ENCODE data around the gene FILIP1.

The FILIP1 gene

DNA sequence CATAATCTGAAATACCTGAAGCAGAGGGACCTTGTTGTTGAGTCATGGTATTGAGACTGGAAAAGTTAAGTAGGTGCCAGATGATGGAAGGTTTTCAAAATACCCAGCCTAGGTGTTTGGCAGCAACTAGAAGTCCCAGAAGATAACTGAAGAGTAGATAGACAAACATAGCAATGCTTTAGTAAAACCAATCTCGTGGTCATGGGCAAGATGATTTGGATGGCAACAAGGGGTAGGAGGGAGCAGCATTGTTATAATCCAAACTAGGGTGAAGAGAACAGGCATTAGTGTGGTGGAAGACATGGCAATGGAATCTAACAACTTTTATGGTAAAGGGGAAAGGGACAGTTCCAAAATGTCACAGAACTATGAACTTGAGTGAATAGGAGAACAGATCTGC is 2.3 kb downstream of the FILIP1 start:
- no peak for DNase-seq

DNA sequence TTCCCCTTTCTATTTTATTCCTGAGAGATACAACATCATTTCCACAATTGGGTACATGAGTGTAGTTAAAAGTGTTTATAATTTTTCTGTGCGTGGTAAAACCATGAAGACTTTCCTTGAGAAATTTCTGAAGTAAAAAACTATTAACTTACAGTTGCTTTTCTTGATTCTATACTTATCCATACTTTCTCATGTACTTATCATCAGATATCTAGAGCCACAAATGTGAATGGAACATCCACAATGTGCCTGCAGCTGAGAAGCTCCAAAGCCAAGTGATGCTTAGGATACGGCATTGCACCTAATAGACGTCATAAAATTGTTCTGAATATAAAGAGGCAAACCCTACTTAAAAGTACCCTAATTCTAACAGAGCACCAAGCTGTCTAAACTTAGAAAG is 2.9 kb downstream of the FILIP1 start:
- DNase-seq: no peak

DNA sequence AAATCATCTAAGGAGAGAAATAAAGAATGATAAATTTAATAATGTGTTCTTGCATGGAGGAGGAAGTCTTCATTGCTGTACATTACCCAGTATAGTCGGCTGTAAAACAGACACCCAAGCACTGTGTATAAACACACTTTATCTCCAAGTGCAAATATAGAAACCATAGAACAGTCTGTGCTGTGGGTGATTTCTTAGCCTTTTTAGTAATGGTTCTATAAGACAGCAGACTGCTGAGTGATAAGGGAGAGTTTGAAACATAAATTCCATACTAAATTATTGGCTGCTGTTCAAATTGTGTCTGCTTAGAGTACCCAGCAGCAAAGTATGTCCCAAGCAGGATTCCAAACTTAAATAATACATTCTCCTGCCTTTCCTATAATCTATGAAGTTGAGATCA is 4.6 kb downstream of the FILIP1 start:
- DNase-seq: no peak

DNA sequence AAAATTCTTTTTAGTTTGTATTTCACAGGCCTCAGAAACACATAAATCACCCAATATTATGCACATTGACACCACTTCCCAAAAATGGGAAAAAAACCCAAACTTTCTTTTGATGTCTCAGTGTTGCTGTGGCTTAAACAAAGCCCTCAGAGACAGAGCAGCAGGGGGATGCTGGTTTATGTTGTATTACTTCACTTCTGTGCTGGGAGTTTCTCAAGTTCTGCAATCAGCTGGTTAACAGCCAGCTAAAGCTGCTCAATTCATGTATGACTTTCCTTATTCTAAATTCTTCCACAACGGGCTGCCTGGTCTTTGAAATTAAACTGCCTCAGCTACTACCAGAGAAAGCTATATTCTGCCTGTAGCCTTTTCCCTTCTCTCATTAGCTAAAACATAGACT is 5.6 kb downstream of the FILIP1 start:
- DNase-seq: no peak

DNA sequence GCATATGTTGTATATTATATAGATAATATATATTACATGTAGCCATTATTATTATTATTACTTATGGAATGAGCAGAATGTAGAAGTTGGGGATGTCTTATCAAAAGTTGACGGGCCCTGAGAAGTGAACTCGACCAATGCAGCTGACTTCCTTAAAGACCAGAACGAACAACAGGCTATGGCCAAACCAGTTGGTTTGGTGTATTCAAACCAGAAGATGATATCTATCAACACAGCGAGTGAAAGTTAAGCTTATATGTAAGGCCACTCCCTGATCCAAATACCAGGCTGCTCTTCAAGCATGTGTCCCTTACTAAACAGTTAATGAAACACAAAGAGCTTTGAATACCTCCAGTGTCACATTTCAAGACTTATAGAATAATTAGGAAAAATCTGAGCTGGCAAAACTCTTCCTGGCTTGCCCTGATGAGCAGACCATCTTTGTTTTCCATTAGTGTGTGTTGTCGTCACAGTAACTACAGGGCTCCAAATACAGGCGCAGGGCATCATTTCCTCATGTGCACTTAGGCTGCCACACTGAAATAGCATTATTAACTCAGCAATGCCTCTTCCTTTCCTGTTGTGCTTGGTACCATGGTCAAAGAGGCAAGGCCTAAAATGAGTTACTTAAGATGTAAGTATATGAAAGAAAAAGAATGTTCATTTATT is 6.6 kb downstream of the FILIP1 start:
- DNase-seq: no peak

DNA sequence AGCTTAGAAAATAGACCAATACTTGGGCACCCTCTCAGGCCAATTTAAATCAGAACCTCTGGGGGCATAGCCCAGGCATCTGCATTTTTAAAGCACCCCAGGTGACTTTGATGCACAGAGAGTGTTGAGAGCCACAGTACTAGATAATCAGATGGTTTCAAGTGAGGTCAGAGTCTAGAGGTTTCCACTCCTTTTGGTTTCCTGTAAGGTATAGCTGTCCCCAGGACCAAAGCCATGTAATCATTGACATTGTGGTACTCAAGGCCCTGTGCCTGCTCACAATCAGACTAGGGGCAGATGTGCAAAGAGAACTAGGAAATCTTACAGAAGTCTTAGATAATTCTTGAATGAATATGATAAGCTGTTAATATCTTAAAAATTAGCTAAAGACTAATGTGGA is 9.1 kb downstream of the FILIP1 start:
- no peak for DNase-seq

DNA sequence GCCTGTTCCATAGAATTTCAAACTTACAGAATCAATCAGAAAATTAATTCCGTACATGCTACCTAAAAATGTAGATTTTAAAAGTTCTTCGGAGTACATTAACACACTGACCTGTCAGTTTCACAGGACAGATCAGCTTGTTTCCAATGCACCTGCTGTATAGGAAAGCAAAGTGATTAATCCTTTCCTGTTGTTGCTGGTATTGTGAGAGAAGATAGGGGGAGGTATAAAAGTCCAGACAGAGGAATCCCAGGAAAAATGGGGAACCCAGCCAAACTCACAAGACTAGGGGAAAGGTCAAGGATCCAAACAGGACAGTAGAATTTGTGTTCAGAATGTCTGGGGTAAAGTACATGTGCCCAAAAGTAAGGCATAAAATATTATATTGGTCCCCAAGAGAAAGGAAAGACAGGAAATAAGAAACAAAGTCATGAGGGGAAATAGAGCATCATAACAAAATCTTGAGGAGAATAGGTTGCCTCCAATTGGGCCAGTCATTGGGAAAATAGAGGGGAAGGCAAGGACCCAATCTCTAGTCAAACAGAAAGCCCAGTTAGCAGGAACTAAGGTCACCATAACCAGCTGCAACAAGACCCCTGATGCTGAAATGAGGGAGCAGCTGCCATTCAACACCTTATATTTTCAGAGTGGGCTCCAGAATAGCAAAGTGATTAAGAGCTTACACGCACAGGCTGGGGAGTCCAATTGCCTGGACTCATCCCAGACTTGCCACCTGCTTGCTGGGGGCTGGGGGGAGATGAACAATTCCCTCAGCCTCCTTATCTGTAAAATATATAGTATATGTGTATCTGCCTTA is 10.3 kb downstream of the FILIP1 start:
- no peak for DNase-seq

DNA sequence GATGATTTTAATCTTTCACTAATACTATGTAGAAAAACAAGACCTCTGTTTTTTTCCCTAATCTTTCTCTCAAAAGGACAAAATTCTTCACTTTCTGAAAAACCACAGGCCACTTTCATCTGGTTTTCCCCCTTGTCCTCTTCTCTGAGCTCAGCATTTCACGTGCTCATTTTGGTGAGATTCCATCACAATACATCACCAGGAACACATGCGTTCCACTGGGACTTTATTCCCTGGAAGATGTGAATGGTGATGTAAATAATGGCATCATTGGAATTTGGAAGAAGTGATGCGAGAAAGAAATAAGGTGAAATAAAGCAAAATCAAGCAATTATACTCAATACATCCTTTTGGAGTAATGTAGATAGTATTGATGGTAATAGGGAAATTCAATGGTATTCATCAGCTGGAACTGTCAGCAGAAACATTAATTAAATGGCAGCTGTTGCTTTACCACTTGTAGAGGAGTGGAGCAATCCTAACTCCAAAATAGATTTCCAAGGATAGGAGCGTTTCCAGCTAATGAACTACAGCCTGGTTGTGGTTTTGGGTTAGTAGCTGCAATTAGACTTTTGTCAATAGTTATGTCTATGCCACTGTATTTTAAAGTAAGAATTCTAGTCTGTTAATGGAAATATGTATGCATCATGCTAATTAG is 11.5 kb downstream of the FILIP1 start:
- no peak for DNase-seq

DNA sequence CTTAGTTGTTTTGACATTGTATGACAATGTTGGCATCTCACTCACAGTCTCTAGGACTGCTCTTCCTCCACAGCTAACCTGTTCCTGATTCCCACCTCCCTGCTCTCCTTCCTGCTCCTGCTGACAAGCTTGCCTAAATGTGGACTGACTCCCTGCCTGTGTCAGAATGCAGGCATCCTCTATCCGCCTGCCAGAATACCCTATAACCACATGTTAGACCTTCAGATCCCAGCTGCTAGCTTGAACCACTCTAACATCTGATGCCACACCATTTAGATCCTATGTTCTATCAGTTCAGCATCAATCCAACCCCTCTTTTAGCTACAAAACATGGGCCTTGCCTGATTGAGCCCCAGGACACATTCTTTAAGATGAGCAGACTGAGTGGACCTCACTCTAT is 12.2 kb downstream of the FILIP1 start:
- no peak for DNase-seq

DNA sequence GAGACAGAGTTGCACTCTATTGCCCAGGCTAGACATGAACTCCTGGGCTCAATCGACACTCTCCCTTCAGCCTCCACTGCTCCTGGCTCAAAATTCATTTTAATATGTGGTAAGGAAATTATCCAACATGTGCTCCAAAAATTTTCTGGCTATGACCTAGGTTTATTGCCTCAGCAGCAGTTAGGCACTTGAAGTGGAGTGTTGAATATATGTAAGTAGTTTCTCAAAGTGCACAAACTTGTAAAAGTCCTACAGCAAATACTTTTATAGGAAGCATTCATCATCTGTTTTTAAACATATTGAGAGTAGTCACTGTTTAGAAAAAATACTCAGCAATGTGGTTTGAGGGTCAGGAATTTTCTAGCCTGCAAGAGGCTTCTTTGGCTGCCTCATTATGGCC is 13.2 kb downstream of the FILIP1 start:
- no peak for DNase-seq

DNA sequence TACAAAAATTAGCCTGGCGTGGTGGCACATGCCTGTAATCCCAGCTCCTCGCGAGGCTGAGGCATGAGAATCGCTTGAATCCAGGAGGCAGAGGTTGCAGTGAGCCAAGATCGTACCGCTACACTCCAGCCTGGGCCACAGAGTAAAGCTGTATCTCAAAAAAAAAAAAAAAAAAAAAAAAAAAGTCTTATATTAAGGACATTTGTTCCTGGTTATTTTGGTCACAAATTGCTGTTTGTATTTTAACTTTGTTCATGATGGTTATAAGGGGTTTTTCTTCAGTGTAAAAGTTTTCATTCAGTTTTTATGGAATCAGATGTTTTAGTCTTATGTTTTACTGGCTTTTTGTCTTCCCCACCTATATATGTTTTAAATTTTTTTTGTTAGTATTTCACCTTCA is 13.9 kb downstream of the FILIP1 start:
- DNase-seq: no peak

DNA sequence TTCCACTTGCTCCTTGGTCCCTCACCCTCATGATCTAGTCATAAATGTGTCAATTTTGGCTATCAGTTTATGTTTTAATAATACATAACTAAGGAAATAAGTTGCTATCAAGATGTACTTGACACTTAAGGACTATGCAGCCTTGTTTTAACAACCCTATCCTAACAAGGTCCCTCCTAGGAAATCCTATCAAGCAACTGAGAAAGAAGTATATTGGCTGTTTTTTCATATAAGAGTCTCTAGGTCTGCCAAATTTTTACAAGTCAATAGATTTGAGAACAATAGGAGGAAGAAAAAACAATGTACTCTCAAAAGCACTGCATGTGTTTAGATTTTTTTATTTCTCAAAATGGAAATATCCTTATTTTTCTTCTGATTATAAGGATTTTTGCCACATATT is 14.7 kb downstream of the FILIP1 start:
- no peak for DNase-seq

DNA sequence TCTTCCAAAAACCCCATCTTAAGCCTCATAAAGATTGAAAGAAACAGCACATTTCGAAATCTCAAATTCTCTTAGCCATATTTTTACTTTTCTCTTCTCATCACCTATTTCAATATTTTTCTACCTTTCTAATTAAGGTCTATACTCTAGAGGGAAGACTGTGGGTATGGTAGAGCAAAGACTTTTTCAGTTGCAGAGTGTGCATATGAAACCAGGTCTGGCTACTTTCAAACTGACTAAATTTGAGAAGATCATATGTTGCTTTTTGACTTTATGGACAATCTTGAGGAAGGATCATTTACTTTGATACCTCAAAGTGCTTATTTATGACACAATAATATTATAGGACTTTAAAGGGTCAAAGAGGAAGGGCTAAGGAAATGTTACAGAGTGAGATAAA is 20.7 kb downstream of the FILIP1 start:
- no peak for DNase-seq

DNA sequence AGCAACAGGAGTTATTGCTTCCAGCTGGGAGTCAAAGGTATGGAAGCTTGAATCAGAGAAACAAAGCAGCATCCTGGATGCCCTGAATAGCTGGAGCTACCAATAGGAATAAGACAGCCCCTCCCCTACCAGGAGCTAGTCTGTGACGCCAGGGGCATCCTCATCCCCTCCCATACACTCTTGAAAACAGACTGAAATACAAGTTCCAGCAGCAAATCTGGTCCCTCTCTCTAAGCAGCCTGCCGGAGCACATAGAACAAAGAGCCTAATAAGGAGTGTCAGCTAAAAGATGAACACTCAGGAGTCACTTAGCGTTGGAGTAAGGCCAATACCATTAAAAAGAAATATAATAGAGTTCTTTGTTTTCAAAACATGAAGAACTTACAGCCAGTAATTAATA is 25.6 kb downstream of the FILIP1 start:
- no peak for DNase-seq

DNA sequence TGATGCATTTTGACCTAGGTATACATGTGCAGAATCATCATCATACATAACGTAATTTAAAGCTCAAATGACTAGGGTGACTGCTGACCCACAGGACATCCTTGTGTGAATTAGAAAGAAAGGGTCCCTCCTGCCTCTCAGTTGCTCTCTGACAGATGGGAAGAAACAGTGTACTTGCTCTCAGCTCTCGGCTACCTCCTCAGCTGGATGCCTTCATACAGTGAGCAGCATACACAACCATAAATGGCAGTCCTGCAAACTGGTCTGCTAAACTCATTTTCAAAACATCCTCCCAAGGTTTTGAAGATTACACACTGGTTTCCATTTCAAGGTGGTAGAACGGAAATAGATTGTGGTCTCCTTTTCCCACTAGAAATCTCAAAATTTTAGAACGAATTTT is 26.3 kb downstream of the FILIP1 start:
- DNase-seq: no peak

DNA sequence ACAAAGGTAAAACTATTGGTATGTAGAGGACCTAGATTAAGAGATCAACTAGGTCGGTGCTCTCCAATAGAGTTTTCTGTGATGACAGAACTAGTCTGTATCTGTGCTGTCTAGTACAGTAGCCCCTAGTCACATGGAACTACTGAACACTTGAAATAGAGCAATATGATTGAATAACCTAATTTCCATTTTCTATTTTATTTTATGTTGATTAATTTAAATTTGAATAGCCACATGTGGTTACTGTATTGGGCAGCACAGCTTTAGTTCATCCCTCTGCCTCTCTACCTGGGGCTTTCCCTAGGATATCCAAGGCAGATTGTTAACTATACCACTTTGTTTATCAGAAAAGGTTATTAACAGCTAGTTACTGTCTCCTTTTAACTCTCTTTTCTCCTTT is 27.0 kb downstream of the FILIP1 start:
- DNase-seq: no peak

DNA sequence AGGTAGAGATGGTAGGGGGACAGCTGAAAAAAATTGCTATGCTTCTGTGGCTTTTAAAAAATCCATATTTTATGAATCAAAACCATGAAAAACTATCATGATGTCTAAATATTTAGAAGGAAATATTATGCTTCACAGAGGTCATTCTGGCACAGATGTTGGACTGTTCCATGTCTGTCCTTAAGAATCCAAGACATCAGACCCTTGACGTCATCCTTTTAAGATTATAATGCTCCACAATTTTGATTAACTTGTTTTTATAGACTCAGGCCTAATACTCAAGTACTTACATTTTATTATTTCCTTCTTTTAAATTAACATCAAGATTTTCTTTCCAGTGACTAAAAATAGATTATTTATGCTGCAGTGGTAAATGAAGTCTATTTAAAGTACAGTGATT is 29.7 kb downstream of the FILIP1 start:
- DNase-seq: no peak

DNA sequence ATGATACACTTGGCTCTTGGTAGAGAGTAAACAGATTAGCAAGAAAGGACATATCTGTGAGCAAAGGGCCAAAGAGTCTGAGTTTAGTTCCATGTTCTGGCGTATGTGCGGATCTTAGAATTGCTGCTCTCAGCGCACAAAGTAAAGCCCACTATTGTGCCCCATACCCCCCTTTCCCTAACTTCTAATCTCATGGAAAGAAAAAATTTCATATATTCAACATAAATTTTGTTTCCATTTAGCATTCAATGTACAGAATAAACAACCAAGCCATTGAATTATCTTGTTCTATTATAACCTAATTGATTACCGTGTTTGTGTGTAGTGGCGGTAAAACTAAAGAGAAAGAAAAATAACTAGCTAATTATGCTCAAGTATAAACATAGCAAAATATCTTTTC is 30.5 kb downstream of the FILIP1 start:
- no peak for DNase-seq

DNA sequence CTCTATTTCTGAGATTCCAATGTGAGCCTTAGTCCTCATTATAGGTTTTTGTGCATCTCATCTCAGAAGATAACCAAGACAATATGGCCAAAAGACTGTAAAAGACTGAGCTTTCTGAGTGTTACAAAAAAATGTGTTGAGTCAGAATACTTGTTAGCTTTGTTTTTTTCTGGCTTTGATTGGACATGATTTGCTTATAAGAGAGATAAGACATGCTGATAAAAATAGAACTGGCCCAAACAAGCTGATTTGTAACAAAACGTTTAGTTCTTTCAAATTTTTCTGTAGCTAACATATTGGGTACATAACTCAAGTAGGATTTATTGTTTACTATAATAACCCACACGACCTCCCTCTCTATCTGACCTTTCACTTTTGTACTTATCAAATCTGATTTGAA is 32.9 kb downstream of the FILIP1 start:
- DNase-seq: no peak

DNA sequence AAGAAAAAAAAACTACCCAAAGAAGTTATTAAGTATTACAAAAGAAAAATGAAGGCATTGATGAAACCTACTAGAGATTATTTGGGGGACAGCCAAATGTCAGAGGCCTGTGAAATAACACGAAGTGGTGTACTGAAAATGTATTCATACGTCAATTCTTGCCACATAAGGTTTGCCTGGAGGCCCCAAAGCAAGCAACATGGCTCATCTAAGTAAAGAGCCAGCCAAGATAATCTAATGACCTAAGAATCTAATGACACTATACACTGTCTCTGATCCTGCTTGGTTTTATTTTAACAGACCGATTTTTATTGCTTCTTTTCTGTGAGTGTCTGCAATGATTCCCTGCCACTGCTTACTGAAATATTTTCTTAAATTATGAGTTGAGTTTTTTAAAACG is 34.7 kb downstream of the FILIP1 start:
- DNase-seq: no peak

DNA sequence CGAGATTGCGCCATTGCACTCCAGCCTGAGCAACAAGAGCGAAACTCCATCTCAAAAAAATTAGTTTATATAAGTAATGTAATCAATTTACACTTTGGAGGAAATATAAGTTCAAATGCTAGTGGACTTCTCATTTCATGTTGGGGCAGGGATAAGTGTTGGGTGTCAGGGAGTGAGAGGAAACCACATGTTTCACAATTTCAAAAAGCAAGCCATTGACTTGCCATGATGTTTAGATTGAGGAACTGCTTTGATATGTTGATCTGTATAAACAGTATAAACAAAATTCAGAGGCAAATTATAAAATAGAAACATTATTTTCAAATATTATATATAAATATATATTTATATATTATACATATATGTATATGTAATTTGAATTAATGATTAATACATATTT is 42.7 kb downstream of the FILIP1 start:
- no peak for DNase-seq

DNA sequence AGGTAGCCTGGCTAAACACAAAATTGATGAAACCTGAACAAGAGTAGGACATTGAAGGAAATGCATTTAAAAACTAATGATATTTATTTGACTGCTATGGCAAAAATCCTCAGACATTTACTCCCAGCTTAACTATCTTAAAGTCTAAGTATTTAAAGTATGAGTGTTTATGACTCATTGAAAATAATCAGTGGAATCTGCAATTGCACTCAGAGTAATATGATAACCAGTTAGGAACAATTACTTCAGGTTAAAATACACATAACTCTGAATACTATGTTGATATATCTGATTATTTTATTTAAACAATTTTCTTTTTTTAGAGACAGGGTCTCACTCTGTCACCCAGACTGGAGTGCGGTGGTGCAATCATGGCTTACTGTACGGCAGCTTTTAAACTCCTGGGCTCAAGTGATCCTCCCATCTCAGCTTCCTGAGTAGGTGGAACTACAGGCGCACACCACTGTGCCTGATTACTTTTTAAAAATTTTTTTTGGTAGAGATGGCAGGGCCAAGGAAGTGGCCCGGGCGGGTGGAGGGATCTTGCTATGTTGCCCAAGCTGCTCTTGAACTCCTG is 43.9 kb downstream of the FILIP1 start:
- DNase-seq: no peak

DNA sequence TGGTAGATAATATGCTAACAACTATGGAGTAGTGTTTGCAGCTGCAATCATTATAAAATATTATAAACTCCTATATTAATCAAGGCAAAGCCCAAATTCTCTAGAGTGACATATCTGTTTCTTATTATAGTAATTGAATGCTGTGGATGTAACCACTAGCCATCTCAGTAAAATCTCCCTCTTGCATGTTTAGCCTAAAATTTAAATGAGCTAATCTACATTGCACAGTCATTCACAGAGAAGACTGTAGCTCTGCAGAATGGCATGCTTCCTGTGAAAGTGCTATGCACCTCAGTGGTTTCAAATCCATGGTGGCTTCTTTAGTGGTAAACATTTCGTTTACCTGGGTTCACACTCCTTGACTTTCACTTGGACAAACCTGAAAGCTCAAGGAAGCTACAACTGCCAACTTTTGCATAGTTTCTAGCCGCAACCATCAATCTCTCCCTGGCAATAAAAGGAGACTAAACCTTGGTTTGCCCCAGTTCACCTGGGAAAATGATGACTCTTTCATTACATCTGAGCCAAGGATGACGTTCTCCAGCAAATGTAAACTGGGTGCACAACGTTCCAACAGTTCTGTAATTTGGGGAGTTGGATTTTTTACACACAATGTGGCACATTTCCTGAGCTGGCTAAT is 47.2 kb downstream of the FILIP1 start:
- no peak for DNase-seq
